ENCODE measurements around the gene CAPG. TPM values are rescaled to one million over a fixed set of nuclear protein-coding genes. Genes with fewer than 3 reads are reported as not detected.

Gene CAPG
- total and polyA plus RNA-seq, 10 of the 15 experiments (the other 5 are each of a cell fraction or from before 2014, with no cell fraction given) = 26.3 to 192 (median 100) TPM

DNA sequence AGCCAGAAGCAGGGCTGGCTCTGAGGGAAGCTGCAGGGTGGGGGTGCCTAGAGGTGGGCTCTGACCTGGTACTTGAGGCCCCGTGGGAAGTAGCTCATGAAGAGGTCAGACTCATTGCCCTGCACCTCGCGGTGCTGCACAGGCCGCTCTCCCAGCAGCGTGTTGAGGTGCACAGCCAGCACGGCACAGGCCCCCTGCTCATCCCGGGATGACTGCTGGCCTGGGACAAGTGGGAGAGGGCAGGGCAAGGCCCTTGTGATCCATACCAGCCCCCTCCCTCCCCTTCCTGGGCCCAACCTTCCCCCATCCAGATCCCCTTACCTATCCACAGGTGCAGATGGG lies 8.7 kb downstream of the CAPG start (continued):
- TF ChIP-seq BRCA1 (IDR thresholded peaks at IDR 0.05; ENCODE audit: low read depth, low read length) = no peak
- TF ChIP-seq TCF3 (IDR thresholded peaks at IDR 0.05; ENCODE audit: borderline replicate concordance, insufficient read depth, low read depth, low read length) = no peak
- TF ChIP-seq MYC (IDR thresholded peaks at IDR 0.05; ENCODE audit: insufficient read depth, insufficient read length, insufficient replicate concordance, low read length, severe bottlenecking) = no peak
- no peak for TF ChIP-seq MTA2 (IDR thresholded peaks at IDR 0.05; ENCODE audit: low read depth)
- TF ChIP-seq, protein P1, sequence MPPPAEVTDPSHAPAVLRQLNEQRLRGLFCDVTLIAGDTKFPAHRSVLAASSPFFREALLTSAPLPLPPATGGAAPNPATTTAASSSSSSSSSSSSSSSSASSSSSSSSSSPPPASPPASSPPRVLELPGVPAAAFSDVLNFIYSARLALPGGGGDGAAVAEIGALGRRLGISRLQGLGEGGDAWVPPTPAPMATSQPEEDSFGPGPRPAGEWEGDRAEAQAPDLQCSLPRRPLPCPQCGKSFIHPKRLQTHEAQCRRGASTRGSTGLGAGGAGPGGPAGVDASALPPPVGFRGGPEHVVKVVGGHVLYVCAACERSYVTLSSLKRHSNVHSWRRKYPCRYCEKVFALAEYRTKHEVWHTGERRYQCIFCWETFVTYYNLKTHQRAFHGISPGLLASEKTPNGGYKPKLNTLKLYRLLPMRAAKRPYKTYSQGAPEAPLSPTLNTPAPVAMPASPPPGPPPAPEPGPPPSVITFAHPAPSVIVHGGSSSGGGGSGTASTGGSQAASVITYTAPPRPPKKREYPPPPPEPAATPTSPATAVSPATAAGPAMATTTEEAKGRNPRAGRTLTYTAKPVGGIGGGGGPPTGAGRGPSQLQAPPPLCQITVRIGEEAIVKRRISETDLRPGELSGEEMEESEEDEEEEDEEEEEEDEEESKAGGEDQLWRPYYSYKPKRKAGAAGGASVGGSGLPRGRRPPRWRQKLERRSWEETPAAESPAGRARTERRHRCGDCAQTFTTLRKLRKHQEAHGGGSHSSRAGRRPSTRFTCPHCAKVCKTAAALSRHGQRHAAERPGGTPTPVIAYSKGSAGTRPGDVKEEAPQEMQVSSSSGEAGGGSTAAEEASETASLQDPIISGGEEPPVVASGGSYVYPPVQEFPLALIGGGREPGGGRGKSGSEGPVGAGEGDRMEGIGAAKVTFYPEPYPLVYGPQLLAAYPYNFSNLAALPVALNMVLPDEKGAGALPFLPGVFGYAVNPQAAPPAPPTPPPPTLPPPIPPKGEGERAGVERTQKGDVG (CRISPR knock-in tag; IDR thresholded peaks at IDR 0.05) = no peak
- no peak for TF ChIP-seq ESRRA (IDR thresholded peaks at IDR 0.05; ENCODE audit: low read length)
- no peak for TF ChIP-seq ZNF384 (IDR thresholded peaks at IDR 0.05; ENCODE audit: borderline replicate concordance, low read depth, low read length)

DNA sequence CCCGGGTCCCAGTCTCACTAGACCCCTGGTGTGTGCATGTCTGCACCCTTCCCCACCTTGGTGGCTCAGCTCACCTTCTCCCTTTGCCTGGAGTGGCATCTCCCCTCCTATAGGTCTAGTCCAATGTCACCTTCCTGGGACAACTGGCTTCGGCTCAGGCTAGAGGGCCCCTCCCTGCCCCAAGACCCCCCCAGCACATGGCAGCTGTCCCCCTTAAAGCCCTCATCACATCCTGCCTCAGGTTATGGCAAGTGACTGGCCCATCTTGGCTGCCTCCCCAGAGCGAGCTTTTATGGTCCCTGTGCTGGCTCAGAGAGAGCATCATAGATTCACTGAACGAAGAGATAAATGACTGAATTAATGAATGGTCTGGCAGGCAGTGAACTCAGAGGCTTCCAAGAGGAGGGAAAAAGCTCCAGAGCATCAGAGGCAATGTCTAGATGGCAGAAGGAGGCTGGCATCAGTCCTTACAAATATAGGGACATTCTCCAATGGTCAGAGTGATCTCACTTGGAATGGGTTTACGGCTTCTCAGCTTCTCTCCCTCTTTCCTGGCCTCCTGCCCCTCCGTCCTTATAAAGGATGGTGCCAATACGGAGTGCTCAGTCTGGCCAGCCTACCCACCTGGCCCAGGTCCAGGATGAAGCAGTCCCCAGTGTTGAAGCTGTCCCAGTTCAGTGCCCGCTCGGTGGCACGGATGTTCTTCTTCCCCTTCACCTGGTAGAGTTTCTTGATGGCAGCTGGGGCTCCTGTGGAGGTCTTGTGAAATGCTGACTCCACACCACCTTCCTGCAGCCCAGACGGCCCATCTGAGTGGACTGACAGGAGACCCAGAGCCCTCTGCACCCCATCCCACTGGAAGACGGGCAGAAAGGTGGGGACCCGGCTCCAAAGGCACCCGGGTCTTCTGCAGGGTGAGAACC lies 9.4 kb downstream of the CAPG start:
- DNase-seq (ENCODE audit: low read depth, low spot score) (no peak), ATAC-seq (no peak), FAIRE-seq (no peak)
- 72% methylated on average over 14 of the region's 14 CpGs for WGBS (ENCODE audit: insufficient coverage, insufficient replicate concordance, low lambda C conversion rate, missing lambda C conversion rate)
- Histone ChIP-seq H3K4me2 (ENCODE audit: control insufficient read depth, insufficient read depth) (no peak overlapping the region), H3K27ac (ENCODE audit: control insufficient read depth, insufficient read depth) (no peak overlapping the region), H4K20me1 (ENCODE audit: control insufficient read depth, insufficient read depth) (no peaks in the 10 kb centered on the region), H3K27me3 (replicated peaks in 1 of 2; ENCODE audit: control insufficient read depth in 2 of 2, insufficient read depth in 2 of 2, low read length in 1 of 2) (no peaks in the 10 kb centered on the region), H2AFZ (ENCODE audit: control insufficient read depth, low read depth, low read length) (no peak overlapping the region), H3K4me1 (ENCODE audit: control insufficient read depth, insufficient read depth, low read length) (peaks cover 9% of the 10 kb centered on the region), H3K9ac (ENCODE audit: control insufficient read depth, insufficient read depth, low read length) (no peak overlapping the region), H3K36me3 (ENCODE audit: control insufficient read depth in 2 of 2, insufficient read depth in 2 of 2, low read length in 1 of 2) (no peaks in the 10 kb centered on the region; a peak in 2 of 4 replicates), H3K9me3 (replicated peaks; ENCODE audit: control insufficient read depth, insufficient read depth, low read length) (no peaks in the 10 kb centered on the region; the same call in 1 of the 3 replicates), H3K4me3 (no peak overlapping the region), H3K79me2 (ENCODE audit: control insufficient read depth, insufficient read depth, low read length) (no peaks in the 10 kb centered on the region)
- in situ Hi-C loops (cut with MboI) = no loop called here
- POLR2A ChIA-PET = interaction anchor here (0.6 to 0.8 kb wide), 2 partner anchors 14 to 206 kb away, joined by 3 to 4 read pairs; no protein-coding TSS in a partner anchor
- CTCF ChIA-PET = no interaction called here
- TF ChIP-seq, protein P2, sequence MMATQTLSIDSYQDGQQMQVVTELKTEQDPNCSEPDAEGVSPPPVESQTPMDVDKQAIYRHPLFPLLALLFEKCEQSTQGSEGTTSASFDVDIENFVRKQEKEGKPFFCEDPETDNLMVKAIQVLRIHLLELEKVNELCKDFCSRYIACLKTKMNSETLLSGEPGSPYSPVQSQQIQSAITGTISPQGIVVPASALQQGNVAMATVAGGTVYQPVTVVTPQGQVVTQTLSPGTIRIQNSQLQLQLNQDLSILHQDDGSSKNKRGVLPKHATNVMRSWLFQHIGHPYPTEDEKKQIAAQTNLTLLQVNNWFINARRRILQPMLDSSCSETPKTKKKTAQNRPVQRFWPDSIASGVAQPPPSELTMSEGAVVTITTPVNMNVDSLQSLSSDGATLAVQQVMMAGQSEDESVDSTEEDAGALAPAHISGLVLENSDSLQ (IDR thresholded peaks at IDR 0.05) = no peak
- TF ChIP-seq, protein P3, sequence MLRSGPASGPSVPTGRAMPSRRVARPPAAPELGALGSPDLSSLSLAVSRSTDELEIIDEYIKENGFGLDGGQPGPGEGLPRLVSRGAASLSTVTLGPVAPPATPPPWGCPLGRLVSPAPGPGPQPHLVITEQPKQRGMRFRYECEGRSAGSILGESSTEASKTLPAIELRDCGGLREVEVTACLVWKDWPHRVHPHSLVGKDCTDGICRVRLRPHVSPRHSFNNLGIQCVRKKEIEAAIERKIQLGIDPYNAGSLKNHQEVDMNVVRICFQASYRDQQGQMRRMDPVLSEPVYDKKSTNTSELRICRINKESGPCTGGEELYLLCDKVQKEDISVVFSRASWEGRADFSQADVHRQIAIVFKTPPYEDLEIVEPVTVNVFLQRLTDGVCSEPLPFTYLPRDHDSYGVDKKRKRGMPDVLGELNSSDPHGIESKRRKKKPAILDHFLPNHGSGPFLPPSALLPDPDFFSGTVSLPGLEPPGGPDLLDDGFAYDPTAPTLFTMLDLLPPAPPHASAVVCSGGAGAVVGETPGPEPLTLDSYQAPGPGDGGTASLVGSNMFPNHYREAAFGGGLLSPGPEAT (IDR thresholded peaks at IDR 0.05; ENCODE audit: low read depth) = no peak
- no peak for TF ChIP-seq JUNB (IDR thresholded peaks at IDR 0.05)
- no peak for TF ChIP-seq HCFC1 (IDR thresholded peaks at IDR 0.05; ENCODE audit: low read length)
- no peak for TF ChIP-seq STAT1 (conservative IDR thresholded peaks at IDR 0.05)
- intact Hi-C loops (cut with micrococcal nuclease; ENCODE audit: unreplicated experiment) = no loop called here
- SMC1A ChIA-PET (ENCODE audit: uncharacterized antibody, unreplicated experiment) = no interaction called here
- RAD21 ChIA-PET (ENCODE audit: unreplicated experiment) = no interaction called here
- BruUV-seq (replicated peaks) = no TSS peak
